ENCODE measurements around the gene C16orf96. TPM values are rescaled to one million over a fixed set of nuclear protein-coding genes. Genes with fewer than 3 reads are reported as not detected.
"Not testable (repeated sequence)": the region's sequence is repeated elsewhere in the genome, so short reads cannot be mapped to it uniquely, and the experiment has no call there.

The C16orf96 gene
- total RNA-seq, 3 donors from 2014 or later = not detected

DNA sequence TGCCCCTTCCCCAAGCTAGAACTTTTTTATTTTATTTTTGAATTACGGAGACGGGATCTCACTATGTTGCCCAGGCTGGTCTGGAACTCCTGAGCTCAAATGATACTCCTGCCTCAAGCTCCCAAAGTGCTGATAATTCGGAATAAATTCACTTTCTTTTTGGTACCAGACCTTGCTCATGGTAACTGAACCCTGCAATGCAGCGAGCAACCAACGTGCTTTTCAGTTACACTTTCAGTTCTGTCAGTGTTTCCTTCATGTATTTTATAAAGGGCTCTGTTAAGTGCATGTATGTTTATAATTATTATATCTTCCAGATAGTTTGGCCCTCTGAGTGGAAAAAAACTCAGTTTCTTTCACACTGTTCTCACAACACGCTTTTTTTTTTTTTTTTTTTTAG is 13.9 kb downstream of the C16orf96 start:
- ATAC-seq = no peak
- no peak for DNase-seq
- Histone ChIP-seq H3K36me3 (ENCODE audit: low read depth) (no peaks in the 10 kb centered on the region), H3K4me1 (ENCODE audit: low read depth) (no peaks in the 10 kb centered on the region), H3K4me3 (no peak overlapping the region), H3K9me3 (no peaks in the 10 kb centered on the region)
- intact Hi-C loops (cut with DNase I, micrococcal nuclease) = no loop called here
- no peak for TF ChIP-seq CTCF (IDR thresholded peaks at IDR 0.05)

DNA sequence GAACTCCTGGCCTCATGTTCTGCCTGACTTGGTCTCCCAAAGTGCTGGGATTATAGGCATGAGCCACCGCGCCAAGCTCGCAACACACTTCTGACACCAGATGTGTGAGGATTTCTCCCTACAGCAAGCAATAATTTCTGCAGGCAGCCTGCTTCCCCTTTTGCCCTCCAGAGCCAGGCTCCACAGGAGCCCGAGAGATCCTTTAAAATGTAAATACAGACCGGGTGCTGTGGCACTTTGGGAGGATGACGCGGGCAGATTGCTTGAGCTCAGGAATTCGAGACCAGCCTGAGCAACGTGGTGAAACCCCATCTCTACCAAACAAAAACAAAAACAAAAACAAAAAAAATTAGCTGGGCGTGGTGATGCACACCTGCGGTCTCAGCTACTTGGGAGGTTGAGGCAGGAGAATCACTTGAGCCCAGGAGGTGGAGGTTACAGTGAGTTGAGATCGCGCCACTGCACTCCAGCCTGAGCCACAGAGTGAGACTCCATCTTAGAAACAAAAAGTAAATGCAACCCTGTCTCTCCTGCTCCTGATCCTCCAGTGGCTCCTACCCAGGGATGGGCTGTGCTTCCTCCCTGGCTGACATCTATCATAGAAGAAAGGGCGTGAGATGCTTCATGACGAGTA is 14.7 kb downstream of the C16orf96 start:
- Histone ChIP-seq H3K36me3 (ENCODE audit: low read depth) (no peaks in the 10 kb centered on the region), H3K4me3 (no peak overlapping the region), H3K9me3 (no peaks in the 10 kb centered on the region), H3K4me1 (ENCODE audit: low read depth) (no peaks in the 10 kb centered on the region)
- no peak for TF ChIP-seq CTCF (IDR thresholded peaks at IDR 0.05)
- DNase-seq (no peak), ATAC-seq (no peak)
- intact Hi-C loops (cut with DNase I, micrococcal nuclease) = no loop called here

- H3K4me3 ChIP-seq = no peak overlapping the region
- H3K36me3 ChIP-seq (ENCODE audit: low read depth) = no peaks in the 10 kb centered on the region
- no peaks in the 10 kb centered on the region for H3K4me1 ChIP-seq (ENCODE audit: low read depth)
- no peak for TF ChIP-seq CTCF (IDR thresholded peaks at IDR 0.05)
- no peak for DNase-seq
- ATAC-seq = no peak
- no peaks in the 10 kb centered on the region for H3K9me3 ChIP-seq
- intact Hi-C loops (cut with DNase I, micrococcal nuclease) = no loop called here
Measured at GRCh38 chr16:4572715-4573114, 16.6 kb downstream of the C16orf96 start.

DNA sequence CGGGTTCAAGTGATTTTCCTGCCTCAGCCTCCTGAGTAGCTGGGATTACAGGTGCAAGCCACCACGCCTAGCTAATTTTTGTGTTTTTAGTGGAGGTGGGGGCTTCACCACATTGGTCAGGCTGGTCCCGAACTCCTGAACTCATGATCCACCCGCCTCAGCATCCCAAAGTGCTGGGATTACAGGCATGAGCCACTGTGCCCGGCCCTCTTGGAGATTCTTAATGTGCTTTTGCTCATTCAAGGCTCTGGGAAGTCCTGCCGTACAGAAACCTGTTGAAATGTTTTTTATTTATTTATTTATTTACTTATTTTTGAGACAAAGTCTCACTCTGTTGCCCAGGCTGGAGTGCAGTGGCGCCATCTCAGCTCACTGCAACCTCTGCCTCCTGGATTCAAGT is 17.8 kb downstream of the C16orf96 start:
- H3K36me3 ChIP-seq (ENCODE audit: low read depth); H3K4me1 ChIP-seq (ENCODE audit: low read depth); H3K9me3 ChIP-seq; H3K4me3 ChIP-seq; intact Hi-C loops (cut with DNase I, micrococcal nuclease); DNase-seq; ATAC-seq: not testable (repeated sequence)

DNA sequence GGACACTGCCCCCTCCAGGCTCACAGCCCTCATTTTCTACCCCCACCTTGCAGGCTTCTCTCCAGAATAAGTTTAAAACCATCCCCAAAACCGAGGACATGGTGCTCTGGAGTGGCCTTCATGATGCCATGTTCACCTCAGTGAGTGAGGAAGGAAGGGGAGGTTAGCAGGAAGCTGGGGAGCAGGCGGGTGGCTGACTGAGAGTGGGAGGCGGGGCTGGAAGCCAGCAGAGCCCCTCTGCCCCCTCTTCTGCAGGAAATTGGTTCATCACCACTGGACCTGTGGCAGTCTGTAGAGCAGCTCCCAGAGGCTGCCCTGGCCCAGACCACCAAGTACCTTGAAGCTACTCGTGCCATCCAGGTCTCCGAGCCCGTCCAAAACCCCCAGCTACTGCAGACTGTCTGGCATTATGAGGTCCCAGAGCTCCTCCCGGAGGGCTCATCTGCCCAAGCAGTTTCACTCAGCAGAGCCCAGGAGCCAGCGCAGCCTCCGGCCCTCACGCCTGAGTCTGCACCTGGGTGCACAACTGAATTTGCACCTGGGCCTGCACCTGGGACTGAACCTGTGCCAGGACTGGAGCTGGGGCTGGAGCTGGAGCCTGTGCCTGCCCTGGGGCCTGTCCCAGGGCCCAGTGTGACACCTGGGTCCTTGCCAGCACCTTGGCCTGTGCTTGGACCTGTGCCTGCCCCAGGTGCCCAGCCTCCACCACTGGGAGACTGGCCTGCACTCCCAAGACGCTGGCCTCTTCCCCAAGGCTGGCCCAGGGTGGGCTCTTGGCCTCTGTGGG is 19.0 kb downstream of the C16orf96 start:
- ATAC-seq = no peak
- DNase-seq = no peak
- Histone ChIP-seq H3K9me3 (no peaks in the 10 kb centered on the region), H3K36me3 (ENCODE audit: low read depth) (no peaks in the 10 kb centered on the region), H3K4me1 (ENCODE audit: low read depth) (no peaks in the 10 kb centered on the region), H3K4me3 (no peak overlapping the region)
- no peak for TF ChIP-seq CTCF (IDR thresholded peaks at IDR 0.05)
- intact Hi-C loops (cut with DNase I, micrococcal nuclease) = no loop called here

DNA sequence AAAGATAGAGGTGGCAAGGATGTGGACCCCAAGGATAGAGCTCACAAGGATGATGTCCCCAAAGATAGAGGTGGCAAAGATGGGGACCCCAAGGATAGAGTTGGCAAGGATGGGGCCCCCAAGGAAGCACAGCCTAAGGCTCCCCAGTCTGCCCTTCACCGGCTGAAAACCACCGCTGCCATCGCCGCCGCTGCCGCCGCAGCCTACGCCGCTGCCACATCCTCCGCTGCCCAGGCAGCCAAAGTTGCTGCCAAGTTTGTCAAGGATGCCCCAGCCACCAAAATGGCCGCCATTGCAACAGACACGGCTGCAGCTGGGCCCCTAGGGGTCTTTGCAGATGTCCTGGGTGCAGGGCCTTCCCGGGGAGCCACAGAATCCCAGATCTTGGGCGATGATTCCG is 19.9 kb downstream of the C16orf96 start:
- Histone ChIP-seq H3K4me3 (no peak overlapping the region), H3K36me3 (ENCODE audit: low read depth) (no peaks in the 10 kb centered on the region), H3K9me3 (no peaks in the 10 kb centered on the region), H3K4me1 (ENCODE audit: low read depth) (no peaks in the 10 kb centered on the region)
- intact Hi-C loops (cut with DNase I, micrococcal nuclease) = no loop called here
- DNase-seq (no peak), ATAC-seq (no peak)
- no peak for TF ChIP-seq CTCF (IDR thresholded peaks at IDR 0.05)
